LNCAP (cell line): Measurements from ENCODE around the gene ETS1.

ENCODE experiments used
- CTCF ChIP-seq: fragments of 450-650 bp; IDR thresholded peaks from 2 replicates; pipeline ENCODE4 v1.5.1; 2017; ENCODE audit warnings: mild to moderate bottlenecking

The ETS1 gene

DNA sequence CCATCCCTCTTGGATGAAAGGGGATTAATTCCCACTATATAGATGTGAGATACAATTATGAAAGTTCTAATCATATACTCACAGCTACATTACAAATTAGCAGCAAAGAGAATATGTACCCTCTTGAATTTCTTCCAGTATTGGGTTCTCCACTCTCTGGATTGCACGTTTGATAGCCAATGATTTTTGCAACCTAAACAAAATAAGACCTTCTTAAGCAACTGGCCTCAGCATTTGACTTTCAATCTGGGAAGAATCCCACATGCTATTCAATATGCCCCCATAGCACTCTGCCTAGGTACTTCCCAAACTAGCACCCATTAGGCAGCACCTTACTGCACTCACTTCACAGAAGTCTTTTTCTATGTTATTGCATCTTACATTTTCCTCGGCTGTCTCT is 55.8 kb downstream of the ETS1 start:
- TF ChIP-seq CTCF = no peak

GRCh38 chr11:128530118-128531074 is 57.0 kb downstream of the ETS1 start:
- TF ChIP-seq CTCF = no peak

GRCh38 chr11:128528294-128528693 is 59.1 kb downstream of the ETS1 start:
- TF ChIP-seq CTCF = no peak

- TF ChIP-seq CTCF = no peak
Measured at GRCh38 chr11:128527046-128527445, 60.3 kb downstream of the ETS1 start.

DNA sequence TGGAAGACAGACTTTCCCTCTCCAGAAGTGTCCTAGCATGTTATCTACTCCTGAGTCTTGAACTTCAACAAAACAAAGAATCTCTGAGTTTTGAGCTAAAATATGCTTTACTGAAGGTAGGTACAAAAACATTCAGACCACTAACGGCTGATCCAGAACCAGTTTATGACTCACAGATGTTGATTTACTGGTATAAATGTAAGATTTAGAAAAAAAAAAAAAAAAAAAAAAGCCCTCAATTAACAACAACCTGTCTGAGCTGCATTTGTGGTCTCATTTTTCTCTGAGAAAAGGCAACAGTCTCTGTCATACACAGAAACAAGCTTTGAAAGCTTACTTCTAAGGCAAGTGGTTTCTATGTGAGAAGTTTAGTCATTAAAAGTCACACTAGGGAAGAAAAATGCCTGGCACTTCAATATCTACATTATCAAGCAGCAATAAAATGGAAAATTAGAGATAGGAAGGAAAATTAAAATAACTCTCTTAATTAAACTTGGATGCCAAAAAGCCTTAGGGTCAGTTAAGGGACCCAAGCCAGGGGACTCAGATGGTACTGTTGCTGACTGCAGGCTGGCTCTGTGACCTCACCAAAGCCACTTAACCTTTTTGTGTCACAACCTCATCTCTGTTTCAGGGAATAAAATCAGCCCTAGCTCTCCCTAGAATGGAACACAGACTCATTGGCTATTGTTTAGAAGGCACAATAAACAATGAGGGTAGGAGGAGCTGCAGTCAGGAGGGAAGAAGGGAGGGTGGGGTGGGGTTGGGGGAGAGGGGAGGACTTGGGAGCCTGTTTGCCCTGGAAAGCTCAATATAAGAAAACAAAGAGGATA is 61.7 kb downstream of the ETS1 start:
- no peak for TF ChIP-seq CTCF

GRCh38 chr11:128524172-128524571 is 63.2 kb downstream of the ETS1 start:
- no peak for TF ChIP-seq CTCF

- no peak for TF ChIP-seq CTCF
Measured at GRCh38 chr11:128523641-128524040, 63.7 kb downstream of the ETS1 start.
